ENCODE measurements around the gene ERGIC1.
"Not testable (repeated sequence)": the region's sequence is repeated elsewhere in the genome, so short reads cannot be mapped to it uniquely, and the experiment has no call there.

ERGIC1 gene

GRCh38 chr5:172830275-172830799 is 3.7 kb upstream of the ERGIC1 start:
- no peak for DNase-seq (ENCODE audit: low read depth)

DNA sequence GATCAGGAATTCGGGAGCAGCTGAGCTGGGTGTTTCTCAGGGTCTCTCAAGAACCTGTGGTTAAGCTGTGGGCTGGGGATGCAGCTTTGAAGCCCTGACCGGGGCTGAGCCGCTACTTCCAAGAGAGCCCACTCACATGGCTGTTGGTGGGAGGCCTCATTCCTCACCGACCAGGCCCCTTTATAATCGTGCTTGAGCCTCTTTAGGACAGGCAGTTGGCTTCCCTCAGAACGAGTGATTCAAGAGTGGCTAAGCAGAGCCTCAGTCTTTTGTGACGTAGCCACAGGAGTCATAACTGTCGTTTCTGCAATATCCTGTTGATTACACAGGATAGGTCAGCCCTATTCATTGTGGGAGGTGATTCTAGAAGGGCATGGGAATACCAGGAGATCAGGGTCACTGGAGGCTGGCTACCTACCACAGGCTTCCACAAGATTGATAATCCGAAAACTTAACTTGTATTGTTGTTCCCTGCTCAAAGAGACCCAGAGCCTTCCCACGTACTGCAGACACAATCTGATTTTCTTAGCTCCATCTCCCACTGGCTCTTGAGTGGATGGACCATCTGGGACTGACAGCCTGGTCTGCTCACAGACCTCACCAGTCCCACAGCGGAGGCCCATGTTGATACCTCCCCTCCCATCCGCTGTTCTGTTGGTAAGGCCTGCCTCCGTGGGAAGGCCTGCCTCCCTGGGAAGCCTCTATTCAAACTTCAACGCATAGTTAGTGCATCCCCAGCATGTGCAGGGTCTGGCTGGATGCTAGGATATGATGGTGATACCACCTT is 3.0 kb upstream of the ERGIC1 start:
- peak; percentile 86 for DNase-seq (ENCODE audit: low read depth)

DNA sequence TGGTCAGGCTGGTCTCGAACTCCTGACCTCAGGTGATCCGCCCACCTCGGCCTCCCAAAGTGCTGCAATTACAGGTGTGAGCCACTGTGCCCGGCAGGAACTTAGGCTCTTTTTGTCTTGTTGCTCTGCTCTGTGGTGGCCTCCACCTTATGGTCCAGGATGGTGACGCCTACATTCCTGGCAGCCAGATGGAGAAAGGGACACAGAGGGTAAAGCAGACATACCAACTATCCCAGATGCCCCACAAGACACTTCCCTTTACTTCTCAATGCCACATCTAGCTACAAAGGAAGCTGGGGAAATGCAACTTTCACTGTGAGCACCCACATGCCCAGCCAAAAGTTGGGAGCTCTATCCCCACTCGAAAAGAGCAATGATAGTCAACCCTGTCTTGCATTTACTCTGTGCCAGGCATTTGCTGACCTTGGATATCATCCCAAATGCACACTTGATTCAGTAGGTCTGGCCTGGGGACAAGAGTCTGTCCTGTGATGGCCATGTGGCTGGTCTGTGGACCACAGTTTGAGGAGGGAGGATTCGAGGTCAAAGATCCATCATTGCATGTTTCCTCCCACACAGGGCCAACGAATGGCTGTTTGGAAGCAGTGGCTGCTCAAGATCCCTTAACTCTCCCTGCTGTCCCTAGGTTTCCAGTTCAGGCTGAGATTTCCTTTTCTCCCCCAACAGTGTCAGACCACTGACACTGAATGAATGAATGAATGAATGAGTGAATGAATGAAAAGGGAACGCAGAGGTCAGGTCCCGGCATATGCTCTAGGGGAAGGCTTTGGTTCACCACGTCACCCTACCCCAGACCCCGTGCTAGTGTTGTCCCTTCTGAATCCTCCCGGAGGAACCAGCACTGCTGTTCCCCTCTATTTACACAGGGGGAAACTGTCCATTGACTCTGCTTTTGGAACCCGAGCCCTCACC is 1.4 kb upstream of the ERGIC1 start:
- no peak for DNase-seq (ENCODE audit: low read depth)

GRCh38 chr5:172833372-172833685 is 722 bp upstream of the ERGIC1 start:
- no peak for DNase-seq (ENCODE audit: low read depth)

DNA sequence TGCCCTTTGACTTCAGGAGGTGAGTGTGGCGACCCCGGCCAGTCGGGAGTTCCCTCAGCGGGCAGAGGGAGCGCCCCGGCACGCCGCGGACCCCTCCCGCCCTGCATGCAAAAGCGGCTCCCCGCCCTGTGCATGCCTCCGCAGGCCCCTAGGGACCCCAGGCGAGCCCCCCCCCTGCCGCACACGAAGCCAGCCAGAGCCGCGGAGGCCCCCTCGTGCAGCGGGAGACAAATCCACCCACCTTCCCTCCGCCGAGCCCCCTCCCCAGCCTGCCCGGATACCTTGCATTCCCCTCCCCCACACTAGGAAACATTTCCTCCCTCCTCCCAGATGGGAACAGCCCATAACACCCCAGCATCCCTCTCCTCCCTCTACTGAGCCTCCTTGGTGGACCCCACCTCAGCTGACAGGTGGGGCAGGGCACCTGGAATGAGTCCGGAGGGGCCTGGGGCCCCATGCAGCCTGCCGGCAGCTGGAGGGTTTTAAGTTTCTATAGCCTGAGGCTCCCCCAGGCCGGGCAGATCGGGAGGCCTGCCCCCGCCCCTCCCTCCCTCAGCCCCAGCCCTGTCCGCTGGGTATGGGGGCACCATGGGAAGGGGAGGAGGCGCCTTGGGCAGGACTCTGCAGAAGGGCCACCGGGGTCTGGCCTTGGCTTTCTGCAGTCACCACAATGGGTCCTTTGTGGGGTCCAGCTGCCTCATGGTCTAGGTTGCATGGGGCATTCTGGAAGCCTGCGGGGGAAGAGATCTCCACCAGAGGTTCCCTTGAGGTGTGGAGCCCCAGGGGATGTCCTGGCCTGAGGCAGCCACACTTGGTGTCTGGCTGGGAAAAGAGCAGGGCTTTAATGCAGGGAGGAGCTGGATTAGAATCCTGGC is 601 bp downstream of the ERGIC1 start:
- DNase-seq (ENCODE audit: low read depth), result peak; percentile 46

GRCh38 chr5:172835290-172835993 is 1.4 kb downstream of the ERGIC1 start:
- peak; percentile 16 for DNase-seq (ENCODE audit: low read depth)

- DNase-seq (ENCODE audit: low read depth), result no peak
These were observed 1.9 kb downstream of the ERGIC1 start for GRCh38 chr5:172835994-172836356.

GRCh38 chr5:172837640-172838039 is 3.6 kb downstream of the ERGIC1 start:
- DNase-seq (ENCODE audit: low read depth), result no peak

DNA sequence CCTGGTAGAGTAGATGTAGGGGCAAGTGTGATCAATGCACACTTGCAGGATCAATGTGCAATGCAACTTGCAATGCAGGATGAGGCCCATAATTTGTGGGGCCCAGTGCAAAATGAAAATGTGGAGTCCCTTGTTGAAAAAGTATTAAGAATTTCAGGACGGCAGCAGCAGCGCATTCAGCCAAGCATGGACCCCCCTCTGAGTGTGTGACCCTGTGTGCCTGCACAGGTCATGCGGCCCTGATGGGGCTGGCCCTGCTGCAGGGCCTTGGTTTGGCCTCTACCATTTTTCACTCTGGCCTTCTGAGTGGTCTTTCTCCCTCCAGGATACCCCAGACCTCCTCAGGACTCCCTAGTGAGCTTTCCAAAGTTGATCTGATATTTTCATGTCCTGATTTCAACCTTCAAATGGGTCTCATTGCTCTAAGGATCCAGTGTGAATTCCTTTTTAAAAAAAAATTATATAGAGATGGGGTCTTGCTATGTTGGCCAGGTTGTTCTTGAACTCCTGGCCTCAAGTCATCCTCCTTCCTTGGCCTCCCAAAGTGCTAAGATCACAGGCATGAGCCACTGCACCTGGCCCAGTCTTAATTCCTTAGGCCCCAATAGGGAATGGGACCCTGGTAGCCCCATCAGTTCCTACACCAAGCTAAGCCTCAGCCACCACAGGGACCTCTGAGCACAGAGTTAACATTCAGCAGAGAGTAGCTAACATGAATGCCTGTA is 4.3 kb downstream of the ERGIC1 start:
- no peak for DNase-seq (ENCODE audit: low read depth)

- DNase-seq (ENCODE audit: low read depth), result peak; percentile 32
These were observed 5.8 kb downstream of the ERGIC1 start for GRCh38 chr5:172839669-172840431.

DNA sequence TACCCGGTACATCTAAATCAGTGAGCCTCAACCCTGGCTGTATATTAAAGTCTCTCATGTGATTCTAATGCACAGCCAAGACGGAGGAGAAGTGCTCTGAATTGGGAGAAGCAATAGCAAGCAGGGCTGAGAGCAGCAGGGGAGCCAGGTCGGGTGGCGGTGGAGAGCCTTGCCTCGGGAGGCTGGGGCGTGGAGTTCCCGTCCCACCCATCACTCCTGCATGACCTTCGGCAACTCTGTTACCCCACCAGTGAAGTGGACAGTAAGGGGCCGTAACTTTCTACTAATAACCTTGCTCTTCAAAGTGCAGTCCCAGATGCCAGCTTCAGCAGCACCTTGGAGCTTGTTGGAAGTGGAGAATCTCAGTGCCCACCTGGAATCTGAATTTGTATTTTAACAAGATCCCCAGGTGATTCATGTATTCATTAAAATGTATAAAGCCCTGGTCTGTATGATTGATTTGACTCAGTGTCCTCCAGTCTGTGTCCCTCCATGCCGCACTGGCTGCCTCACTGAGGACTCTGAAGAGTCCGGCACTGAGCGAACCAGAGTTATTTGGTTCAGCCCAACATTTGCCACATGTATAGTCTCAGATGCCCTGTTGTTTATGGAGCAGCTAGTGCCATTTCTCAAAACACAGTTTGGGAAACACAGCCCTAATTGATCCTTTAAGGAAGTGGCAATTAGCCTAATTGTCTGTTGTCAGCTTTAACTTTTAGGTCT is 6.5 kb downstream of the ERGIC1 start:
- no peak for DNase-seq (ENCODE audit: low read depth)

DNA sequence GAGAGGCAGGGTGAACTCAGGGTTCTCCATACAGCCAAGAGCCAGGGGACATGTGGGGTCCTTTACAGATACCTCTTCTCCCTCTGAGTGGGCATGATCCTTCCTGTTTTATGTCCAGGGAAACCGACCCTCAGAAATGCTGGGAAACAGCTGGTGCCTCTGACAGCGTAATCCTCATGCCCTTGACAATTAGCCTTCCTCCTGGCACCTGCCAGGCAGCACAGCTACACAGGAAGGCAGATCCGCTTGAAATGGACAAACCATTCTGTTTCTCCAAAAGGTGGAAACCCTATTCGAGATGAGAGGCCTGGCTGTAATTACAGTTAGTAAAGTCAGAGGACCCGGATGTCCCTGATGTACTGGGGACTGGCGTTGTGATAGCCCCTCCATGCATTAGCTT is 7.2 kb downstream of the ERGIC1 start:
- DNase-seq (ENCODE audit: low read depth), result no peak

- no peak for DNase-seq (ENCODE audit: low read depth)
These were observed 9.9 kb downstream of the ERGIC1 start for GRCh38 chr5:172843825-172844576.

DNA sequence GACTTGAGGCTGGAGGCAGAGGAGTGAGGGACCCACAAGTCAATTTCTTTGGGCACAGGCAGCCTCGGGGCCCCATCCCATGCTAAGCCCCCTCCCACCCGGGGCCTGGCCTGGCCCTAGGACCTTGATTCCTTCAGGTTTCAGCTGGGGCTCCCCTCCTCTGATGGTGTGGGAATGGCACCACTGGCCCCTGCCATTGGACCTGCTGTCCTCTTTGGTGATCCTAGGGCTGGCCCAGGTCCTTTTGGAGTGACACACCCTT is 10.5 kb downstream of the ERGIC1 start:
- no peak for DNase-seq (ENCODE audit: low read depth)

DNA sequence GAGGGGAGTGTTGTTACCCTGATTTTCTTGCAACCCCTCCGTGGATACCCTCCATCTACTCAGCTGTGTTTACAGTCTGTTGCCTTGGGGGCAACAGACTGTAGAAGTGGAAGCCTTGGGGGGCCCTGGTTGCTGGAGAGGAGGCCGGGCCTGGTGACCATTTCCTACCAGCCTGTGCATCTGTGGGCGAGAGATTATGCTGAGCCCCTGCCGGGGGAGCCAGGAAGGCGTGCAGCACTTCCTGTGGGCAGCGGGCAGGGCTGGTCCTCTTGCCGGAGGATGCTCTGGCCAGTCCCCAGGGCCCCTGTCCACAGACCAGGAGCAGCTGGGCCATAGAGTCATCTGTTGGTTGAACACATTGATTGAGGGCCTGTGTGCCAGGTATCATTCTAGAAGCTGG is 11.1 kb downstream of the ERGIC1 start:
- no peak for DNase-seq (ENCODE audit: low read depth)

GRCh38 chr5:172845576-172845975 is 11.5 kb downstream of the ERGIC1 start:
- no peak for DNase-seq (ENCODE audit: low read depth)

DNA sequence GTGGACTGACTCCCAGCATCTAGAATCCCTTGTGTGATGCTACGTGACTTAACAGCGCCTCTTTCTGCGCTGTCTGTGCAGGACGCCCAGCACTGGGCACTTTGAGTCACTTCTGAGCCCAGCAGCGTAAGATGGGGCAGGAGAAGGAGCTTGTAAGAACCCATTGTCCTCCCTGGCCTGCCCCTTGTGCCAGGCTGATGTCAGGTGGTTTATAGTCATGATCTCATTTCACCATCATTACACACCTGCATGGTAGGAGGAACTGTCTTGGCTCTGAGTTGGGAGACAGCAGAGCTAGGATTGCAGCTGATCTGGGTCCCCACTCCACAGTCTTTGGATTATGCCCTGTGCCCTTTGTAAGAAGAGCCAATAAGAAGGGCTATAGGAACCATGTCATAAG is 12.2 kb downstream of the ERGIC1 start:
- DNase-seq (ENCODE audit: low read depth), result no peak

GRCh38 chr5:172846677-172847076 is 12.6 kb downstream of the ERGIC1 start:
- DNase-seq (ENCODE audit: low read depth), result no peak

GRCh38 chr5:172847584-172847983 is 13.5 kb downstream of the ERGIC1 start:
- DNase-seq (ENCODE audit: low read depth), result not testable (repeated sequence)
